OCI-LY3 (cell line): ENCODE results near the gene COL20A1.

Experiments
- CTCF ChIP-seq: fragments of 200-600, 300-600 bp; sonication (generic); IDR thresholded peaks from 2 replicates; pipeline ENCODE4 v1.5.1; 2014; ENCODE audit warnings: antibody characterized with exemption, low read length, low read depth
- EZH2phosphoT487 ChIP-seq: fragments of 200-600 bp; shearing (Covaris generic); IDR thresholded peaks from 2 replicates; pipeline ENCODE4 v1.6.1; 2018; ENCODE audit warnings: antibody characterized with exemption, mixed run types, low read depth

GRCh38 chr20:63298731-63299312, 5.8 kb downstream of the COL20A1 start:
- no peak for TF ChIP-seq CTCF
- no peak for TF ChIP-seq EZH2phosphoT487
